ENCODE measurements around the gene GLRX5. TPM values are rescaled to one million over a fixed set of nuclear protein-coding genes. Genes with fewer than 3 reads are reported as not detected.

Gene GLRX5
- total and polyA plus RNA-seq, 9 donors = 38.0 to 105 (median 42.9) TPM

DNA sequence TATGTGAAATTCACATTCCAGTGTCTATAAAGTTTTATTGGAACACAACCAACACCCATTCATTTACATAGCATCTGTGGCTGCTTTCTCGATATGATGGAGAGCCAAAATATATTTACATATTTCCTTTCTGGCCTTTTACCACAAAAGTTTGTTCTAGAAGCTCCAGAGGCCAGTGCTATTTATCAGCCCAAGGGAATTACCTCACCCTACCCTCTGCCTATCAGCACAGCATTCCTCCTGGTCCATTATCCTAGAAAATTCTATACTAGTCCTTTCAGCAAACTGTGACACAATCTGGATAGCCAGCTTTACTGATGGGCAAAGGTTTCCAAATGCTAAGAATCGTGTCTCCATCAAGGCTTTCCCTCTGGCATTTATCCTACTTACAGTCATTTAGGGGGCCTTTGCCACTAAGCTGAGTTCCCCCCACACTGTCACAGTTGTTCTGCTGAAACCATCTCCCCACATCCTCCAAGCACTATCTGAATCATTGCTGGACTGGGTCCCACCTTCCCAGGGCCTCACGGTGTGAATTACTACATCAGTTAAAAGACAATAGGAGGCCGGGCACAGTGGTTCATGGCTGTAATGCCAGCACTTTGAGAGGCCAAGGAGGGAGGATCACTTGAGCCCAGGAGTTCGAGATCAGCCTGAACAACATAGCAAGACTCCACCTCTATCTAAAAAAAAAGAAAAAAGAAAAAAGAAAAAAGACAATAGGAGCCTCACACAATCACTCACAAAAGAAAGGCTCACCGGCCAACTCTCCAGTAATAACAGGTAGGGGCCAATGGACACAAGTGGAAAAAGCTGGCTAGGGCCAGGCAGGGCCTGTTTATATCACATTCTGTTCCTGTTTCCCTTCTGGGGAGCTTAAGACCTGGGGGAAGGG, 30.5 kb upstream of the GLRX5 start:
- no peak for DNase-seq
- Histone ChIP-seq H3K27me3 (no peaks in the 10 kb centered on the region), H3K4me3 (no peak overlapping the region), H3K27ac (no peak overlapping the region), H3K9me3 (no peaks in the 10 kb centered on the region), H3K4me1 (ENCODE audit: insufficient read depth) (peaks cover 7% of the 10 kb centered on the region), H3K36me3 (no peaks in the 10 kb centered on the region)
- 58 to 72% (median 69%) methylated on average over 6 of the region's 6 CpGs for WGBS, 3 donors
- TF ChIP-seq EP300 (IDR thresholded peaks at IDR 0.05) = no peak
- TF ChIP-seq POLR2A (IDR thresholded peaks at IDR 0.05) = no peak
- TF ChIP-seq, protein P1, sequence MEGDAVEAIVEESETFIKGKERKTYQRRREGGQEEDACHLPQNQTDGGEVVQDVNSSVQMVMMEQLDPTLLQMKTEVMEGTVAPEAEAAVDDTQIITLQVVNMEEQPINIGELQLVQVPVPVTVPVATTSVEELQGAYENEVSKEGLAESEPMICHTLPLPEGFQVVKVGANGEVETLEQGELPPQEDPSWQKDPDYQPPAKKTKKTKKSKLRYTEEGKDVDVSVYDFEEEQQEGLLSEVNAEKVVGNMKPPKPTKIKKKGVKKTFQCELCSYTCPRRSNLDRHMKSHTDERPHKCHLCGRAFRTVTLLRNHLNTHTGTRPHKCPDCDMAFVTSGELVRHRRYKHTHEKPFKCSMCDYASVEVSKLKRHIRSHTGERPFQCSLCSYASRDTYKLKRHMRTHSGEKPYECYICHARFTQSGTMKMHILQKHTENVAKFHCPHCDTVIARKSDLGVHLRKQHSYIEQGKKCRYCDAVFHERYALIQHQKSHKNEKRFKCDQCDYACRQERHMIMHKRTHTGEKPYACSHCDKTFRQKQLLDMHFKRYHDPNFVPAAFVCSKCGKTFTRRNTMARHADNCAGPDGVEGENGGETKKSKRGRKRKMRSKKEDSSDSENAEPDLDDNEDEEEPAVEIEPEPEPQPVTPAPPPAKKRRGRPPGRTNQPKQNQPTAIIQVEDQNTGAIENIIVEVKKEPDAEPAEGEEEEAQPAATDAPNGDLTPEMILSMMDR (IDR thresholded peaks at IDR 0.05) = no peak
- intact Hi-C loops (cut with DNase I) = no loop called here

DNA sequence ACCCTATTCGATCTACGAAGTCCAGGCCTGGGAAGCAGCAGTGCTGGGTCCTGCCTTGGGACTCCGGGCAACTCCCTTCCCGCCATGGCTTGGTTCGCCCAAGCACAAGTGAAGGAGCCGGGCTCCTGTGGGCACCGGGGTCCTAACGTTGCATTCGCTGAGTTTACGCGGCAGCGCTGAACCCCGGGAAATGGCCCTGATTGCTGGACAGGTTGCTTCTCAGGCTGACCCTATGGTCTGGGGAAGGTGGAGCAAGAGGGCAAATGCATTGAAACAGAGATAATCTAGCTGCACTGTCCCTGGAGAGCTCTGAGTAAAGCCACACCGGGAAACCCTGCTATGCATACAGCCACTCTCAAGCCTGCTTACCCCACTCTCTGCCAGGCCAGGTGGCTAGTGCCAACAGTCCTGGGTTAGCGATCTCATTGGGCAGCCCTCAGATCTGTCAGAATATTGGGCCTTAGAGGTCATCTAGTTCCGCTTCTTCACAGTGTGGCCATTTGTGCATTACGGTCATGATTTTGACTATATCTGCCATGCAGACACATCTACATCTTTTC, 29.7 kb upstream of the GLRX5 start:
- H3K36me3 ChIP-seq = no peaks in the 10 kb centered on the region
- TF ChIP-seq, protein P1 (IDR thresholded peaks at IDR 0.05) = no peak
- TF ChIP-seq POLR2A (IDR thresholded peaks at IDR 0.05) (no peak), EP300 (IDR thresholded peaks at IDR 0.05) (no peak)
- no peak overlapping the region for H3K4me3 ChIP-seq
- WGBS, 3 donors = 90 to 95% (median 91%) methylated on average over 17 of the region's 17 CpGs
- H3K9me3 ChIP-seq = no peaks in the 10 kb centered on the region
- no peaks in the 10 kb centered on the region for H3K27me3 ChIP-seq
- no peak for DNase-seq
- peaks cover 10% of the 10 kb centered on the region for H3K4me1 ChIP-seq (ENCODE audit: insufficient read depth)
- H3K27ac ChIP-seq = no peak overlapping the region
- intact Hi-C loops (cut with DNase I) = no loop called here

DNA sequence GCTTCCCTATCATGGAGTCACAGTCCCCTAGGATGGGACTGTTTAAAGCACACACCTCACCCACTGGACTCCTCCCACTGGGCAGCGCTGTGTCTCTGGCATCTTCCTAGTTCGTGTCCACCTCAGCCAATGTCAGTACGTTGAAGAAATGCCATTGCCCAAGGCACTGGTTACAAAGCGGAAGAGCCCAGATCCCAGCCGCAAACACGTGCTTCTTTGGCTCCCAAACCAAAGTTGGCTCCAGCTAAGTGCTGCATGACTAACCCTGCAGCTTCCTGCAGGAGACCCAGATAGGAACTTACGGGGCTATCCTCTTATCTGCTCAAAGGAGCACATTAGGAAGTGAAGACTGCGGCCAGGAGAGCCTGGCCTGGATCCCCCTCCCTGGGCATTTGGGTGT, 27.7 kb upstream of the GLRX5 start:
- Histone ChIP-seq H3K36me3 (no peaks in the 10 kb centered on the region), H3K9me3 (no peaks in the 10 kb centered on the region), H3K27ac (no peak overlapping the region), H3K4me3 (no peak overlapping the region), H3K4me1 (ENCODE audit: insufficient read depth) (peaks cover 8% of the 10 kb centered on the region), H3K27me3 (no peaks in the 10 kb centered on the region)
- TF ChIP-seq EP300 (IDR thresholded peaks at IDR 0.05) = no peak
- TF ChIP-seq, protein P1 (IDR thresholded peaks at IDR 0.05) = no peak
- TF ChIP-seq POLR2A (IDR thresholded peaks at IDR 0.05) = no peak
- DNase-seq = peak; percentile 58 to 75 (median 63)
- intact Hi-C loops (cut with DNase I) = no loop called here
- 11 to 22% (median 20%) methylated on average over 8 of the region's 8 CpGs for WGBS, 3 donors

DNA sequence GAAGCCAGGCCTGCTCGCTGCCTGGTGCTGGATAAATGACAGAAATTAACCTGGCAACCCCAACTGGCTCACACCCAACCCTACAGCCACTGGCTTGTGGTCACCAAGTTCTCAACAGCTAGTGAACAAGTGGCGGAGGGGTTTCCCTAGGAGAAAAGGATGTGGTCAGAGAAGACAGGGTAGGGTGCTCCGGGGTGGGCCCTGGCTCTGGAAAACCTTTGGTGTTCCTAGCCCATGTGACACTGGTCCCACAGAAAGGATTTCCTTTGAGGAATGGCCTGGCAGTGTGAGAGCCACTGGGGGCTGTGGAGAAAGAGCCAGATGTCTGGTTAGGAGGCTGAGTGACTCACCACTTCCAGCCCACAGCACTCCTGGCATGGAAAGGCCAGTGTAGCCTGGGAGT, 27.1 kb upstream of the GLRX5 start:
- TF ChIP-seq POLR2A (IDR thresholded peaks at IDR 0.05) = peak; percentile 9
- TF ChIP-seq EP300 (IDR thresholded peaks at IDR 0.05) = no peak
- peak in 1 of 5 donors; percentile 38 for DNase-seq
- H3K4me3 ChIP-seq = no peak overlapping the region
- no peak overlapping the region for H3K27ac ChIP-seq
- H3K9me3 ChIP-seq = no peaks in the 10 kb centered on the region
- intact Hi-C loops (cut with DNase I) = no loop called here
- peaks cover 8% of the 10 kb centered on the region for H3K4me1 ChIP-seq (ENCODE audit: insufficient read depth)
- no peaks in the 10 kb centered on the region for H3K27me3 ChIP-seq
- 59 to 79% (median 75%) methylated on average over 3 of the region's 3 CpGs for WGBS, 3 donors
- H3K36me3 ChIP-seq = no peaks in the 10 kb centered on the region

DNA sequence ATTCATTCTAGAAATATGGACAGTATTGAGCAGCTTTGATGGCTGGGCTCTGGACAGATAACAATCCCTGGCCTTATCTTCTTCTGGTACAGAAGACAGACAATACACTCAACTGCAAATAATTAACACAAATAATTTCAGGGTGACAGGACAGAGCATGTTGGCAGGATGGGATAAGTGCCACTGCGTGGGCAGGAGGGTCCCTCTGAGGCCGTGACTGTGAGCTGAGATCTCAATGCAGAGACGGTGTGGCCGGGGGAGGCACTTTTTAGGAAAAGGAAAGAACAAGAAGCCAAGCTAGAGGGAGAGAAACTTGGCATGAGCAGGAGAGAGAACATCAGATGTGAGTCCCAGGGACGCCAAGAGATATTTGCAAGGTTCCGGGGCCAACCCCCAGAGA, 26.5 kb upstream of the GLRX5 start:
- peak in 2 of 5 donors; percentile 15 to 28 for DNase-seq
- intact Hi-C loops (cut with DNase I) = no loop called here
- Histone ChIP-seq H3K4me3 (no peak overlapping the region), H3K9me3 (no peaks in the 10 kb centered on the region), H3K4me1 (ENCODE audit: insufficient read depth) (peaks cover 8% of the 10 kb centered on the region), H3K27me3 (no peaks in the 10 kb centered on the region), H3K27ac (no peak overlapping the region), H3K36me3 (no peaks in the 10 kb centered on the region)
- TF ChIP-seq EP300 (IDR thresholded peaks at IDR 0.05) (no peak), POLR2A (IDR thresholded peaks at IDR 0.05) (no peak)
- TF ChIP-seq, protein P1 (IDR thresholded peaks at IDR 0.05) = no peak
- WGBS, 3 donors = 74 to 88% (median 84%) methylated on average over 6 of the region's 6 CpGs
